GM19395 (cell line): ENCODE data around the gene RAD9A.

Experiments
- ATAC-seq: cut with Tn5 transposase; IDR thresholded peaks from one replicate; pipeline ENCODE4 v1.9.1; 2021; ENCODE audit warnings: mild to moderate bottlenecking, moderate library complexity; ENCODE audit not compliant: unreplicated experiment

RAD9A gene

GRCh38 chr11:67356864-67357561, 34.8 kb upstream of the RAD9A start:
- no peak for ATAC-seq

GRCh38 chr11:67357831-67358670, 33.7 kb upstream of the RAD9A start:
- no peak for ATAC-seq

DNA sequence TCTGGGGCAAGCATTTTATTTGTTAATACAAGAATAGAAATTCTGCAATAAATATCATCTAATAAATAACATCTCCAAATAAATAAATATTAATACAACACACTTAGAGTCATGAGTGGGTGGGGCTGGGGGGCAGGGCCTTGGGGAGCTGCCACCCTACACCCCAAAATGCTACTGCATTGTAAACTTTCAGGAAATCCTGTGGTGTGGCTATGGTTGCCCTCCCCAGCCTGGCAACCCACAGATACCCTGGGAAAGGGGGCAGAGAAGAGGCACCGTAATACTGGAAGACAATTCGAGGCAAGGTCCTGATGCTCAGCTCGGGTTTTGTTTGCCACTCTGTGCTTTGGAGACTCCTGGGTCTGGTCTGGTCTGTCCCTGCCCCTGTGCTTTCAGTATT, 27.6 kb upstream of the RAD9A start:
- no peak for ATAC-seq

GRCh38 chr11:67364783-67365722, 26.7 kb upstream of the RAD9A start:
- ATAC-seq = no peak

DNA sequence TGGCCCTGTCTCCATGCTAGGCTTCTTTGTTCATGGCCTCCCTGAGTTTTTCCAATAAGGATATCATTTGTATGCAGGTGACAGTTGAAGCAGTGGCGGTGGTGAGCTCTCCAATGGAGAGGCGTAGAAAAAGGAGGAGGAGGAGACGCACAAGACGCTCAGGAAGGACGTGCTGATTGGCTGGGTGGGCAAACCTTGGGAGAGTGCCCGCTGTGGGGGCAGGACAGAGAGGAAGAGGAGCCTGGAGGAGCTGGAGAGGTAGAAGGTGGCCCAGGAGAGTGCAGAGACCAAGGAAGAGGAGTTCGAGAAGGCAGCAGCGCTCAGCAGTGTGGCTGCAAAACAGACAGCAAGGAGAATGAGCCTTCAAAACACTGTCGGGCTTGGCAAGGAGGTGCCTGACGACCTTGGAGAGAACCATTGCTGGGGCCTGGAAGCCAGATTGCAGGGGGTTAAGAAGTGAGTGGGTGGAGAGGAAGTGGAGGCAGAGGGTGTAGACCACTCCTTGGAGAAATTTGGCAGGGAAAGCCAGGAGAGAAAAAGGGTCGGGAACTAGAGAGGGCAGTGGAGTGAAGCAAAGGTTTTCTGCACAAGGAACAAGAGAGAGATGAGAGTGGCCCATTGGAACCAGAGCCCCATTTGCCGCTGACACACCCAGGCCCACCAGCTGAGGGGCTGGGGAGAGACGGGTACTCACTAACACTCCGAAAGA, 25.9 kb upstream of the RAD9A start:
- no peak for ATAC-seq

DNA sequence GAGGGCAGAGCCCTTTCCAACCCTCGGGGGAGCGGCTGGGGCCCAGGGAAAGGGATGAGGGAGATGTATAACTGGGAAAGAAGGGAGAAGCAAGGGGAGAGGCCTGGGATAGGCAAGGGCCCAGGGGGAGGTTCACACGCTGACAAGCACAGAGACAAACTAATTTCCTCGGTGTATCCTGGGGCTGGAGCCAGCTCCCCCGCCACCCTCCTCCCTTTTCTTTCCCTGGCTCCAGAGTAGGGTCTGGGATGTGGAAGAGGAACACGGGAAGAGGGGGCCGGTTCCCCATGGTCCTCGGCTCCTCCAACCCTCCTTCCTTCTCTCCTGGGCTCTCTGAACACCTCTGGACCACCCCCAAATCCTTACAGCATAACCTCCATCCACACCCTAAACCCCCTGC, 25.2 kb upstream of the RAD9A start:
- ATAC-seq = no peak

DNA sequence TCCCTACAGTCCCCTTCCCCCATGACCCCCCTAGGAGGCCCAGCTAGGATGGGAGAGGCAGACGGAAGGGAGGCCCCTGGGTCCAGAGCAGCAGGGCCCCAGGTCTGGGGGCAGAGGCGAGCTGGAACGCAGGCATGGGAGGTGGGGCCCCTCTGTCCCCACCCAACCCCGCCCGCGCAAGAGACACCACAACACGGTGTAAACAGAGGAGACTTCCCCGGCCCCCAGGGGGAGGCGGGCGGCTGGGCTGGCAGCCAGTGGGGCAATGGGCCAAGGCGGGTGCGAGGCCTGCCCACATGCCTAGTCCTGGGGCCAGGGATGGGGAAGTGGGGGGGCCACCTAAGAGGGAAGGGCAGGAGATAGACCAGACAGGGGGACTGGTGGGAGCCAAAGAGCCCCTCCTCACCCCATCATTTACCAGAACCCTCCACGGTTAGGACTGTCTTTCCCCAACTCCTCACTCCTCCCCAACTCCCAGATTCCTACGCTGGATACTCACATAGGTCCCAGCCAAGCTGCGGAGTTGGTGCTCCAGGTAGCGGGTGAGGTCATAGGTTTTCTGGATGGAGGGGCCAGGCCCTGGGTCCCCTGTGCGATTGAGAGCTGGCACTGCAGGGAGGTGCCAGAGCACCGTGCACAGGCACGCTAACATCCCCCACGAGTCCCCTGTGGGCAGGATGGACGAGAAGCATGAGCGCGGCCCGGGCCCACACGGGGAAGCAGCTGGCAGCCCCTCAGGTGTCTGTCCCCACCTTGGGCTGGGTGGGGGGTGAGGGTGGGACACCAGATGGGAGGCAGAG, 24.6 kb upstream of the RAD9A start:
- ATAC-seq = no peak

DNA sequence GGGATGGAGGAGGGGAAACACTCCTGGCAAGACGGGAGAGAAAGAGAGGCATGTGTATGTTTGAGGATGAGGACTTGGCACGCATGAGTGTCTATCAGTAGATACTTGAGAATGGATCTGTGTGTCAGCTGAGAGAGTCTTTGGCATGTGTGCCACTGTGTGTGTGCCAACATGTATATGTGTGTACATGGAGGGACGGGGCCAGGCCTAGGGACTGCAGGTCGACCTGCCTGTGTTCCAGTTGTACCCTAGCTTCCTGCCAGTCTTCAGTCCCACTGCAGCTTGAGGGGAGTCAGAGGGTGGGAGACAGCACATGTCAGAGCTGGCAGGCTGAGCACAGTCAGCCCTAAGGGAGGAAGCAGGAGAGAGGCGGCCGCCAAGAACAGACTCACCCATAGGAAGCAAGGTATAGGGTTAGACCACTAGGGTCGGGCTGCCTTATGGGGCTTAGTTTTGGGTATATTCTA, 24.0 kb upstream of the RAD9A start:
- no peak for ATAC-seq

DNA sequence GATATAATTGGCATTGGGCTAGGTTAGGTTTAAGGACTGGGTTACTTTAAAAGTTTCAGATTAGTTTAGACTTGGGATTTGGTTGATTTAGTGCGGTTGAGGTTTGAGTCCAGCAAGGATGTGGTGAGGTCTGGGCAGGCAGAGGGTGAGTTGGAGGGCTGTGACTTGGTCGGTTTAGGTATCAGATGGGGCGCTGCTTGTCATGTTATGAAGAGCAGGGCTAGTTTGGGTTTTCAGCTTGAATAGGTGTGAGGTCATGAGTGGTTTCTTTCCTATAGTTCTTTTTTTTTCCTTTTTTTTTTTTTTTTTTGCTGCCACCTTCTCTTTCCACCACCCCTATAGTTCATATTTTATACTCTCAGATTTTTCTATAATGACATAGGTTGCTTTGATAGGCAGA, 23.2 kb upstream of the RAD9A start:
- no peak for ATAC-seq

DNA sequence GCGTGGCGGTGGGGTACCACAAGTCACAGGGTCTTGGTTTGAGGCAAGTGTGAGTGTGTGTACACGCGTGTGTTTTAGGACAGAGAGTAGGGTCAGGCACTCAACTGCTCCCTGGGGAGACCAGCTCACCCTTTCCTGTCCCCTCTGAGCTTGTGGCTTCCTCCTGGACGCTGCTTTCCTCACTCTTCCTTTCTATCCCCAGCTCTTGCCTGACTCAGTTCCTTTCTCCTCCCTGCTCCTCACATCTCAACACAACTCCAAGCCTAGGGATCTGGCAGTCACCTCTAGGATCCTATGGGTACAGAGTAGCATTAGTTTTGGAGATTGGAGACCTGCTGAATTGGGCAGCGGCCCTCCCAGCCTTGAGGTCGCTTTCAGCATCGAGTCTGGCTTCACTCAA, 22.5 kb upstream of the RAD9A start:
- ATAC-seq = no peak

DNA sequence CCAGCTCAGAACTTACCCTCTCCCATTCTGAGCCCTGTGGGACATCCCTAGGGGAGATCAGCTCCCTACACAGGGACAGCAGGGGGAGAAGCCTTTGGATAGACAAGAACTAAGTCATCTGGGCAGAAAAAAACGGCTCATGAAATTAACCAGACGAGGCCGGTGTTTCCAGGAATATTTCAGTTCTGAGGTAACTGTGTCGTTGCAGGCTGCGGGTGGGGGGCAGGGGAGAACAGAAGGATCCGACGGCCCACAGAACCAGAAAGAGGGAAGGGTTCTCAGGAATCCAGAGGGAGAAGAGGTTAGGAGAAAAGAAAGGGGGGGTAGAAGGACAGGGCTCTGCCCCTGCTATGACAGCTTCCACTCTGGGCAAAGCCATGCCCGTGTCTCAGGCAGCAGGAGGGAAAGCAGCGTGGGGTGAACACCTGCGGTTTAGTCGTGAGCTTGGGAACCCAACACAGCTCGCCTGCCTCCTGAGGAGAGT, 21.9 kb upstream of the RAD9A start:
- no peak for ATAC-seq

DNA sequence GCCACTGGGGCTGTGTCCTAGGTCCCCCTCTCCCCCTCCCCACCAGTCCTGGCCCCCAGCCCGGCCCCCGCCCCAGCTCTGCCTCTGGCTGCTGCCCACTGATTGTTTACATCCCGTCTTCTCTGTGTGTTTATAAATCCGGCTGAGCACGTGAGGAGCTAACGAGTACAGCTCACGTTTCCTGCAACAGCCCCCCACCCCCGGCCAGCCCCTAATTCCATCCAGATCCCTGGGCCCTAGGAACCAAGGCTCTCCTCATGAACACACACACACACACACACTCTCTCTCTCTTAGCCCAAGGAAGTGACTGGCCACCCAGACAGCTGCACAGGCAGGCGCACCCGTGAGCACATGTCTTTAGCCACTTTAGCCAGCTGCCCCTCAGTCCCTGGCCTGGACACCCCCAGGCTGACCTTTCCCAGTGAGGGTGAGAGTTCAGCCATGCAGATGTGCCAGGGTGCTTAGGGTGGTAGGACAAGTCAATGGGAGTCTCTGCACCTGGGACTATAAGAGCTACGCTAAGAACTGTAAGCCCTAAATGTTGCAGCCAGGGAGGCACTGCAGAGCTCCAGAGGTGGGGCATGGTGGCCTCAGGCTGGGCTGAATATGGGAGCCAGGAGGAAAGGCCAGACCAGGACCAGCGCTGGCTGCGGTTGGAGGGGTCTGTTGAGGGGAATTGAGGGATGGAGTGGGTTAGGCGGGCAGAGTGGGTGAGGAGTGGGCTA, 21.3 kb upstream of the RAD9A start:
- ATAC-seq = no peak

GRCh38 chr11:67371189-67371910, 20.4 kb upstream of the RAD9A start:
- ATAC-seq = no peak

- ATAC-seq = no peak
Measured at GRCh38 chr11:67371911-67372320, 19.9 kb upstream of the RAD9A start.

DNA sequence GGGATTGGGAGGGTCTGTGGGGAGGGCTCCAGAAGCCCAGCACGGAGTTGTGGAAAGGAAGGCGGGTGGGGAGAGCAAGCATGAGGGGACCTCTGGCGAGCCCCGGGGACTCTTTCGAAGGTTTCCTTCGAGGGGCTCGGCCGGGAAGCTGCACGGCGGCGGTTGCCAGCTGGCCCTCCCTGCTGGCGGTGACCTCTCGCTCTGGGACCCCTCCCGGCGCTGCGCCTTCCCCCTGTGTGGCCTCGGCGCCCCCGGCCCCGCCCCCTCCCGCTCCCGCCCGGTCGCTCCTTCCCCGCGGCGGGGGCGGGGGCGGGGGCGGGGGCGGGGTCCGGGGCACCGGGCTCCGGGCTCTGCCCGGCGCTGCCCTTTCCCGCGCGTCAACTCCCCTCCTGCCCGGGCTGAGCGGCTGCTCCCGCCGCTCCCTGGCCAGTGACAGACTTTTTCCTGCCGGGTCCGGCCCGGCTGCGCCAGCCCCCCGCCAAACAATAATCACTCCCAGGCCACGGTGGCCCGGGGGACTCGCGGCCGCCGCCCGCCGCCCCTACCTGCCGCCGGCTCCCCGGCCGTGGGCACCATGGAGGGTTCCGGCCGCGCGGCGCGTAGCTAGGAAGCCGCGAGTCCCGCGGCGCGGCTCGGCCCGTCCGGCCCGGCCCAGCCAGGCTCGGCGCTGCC, 19.3 kb upstream of the RAD9A start:
- no peak for ATAC-seq

GRCh38 chr11:67372993-67373647, 18.7 kb upstream of the RAD9A start, which contains the start of gene CLCF1:
Gene CLCF1 (minus strand): TSS chr11:67373598. CDS start chr11:67373539, 59 bp downstream.
- no peak for ATAC-seq
